Measurements from ENCODE around the gene ZNF554. TPM values are rescaled to one million over a fixed set of nuclear protein-coding genes. Genes with fewer than 3 reads are reported as not detected.
A peak's percentile ranks its signal among the peaks of the same experiment; 100 is the strongest.

Gene ZNF554
- total and polyA plus RNA-seq, 8 donors, result 2.1 to 9.0 (median 8.3) TPM

DNA sequence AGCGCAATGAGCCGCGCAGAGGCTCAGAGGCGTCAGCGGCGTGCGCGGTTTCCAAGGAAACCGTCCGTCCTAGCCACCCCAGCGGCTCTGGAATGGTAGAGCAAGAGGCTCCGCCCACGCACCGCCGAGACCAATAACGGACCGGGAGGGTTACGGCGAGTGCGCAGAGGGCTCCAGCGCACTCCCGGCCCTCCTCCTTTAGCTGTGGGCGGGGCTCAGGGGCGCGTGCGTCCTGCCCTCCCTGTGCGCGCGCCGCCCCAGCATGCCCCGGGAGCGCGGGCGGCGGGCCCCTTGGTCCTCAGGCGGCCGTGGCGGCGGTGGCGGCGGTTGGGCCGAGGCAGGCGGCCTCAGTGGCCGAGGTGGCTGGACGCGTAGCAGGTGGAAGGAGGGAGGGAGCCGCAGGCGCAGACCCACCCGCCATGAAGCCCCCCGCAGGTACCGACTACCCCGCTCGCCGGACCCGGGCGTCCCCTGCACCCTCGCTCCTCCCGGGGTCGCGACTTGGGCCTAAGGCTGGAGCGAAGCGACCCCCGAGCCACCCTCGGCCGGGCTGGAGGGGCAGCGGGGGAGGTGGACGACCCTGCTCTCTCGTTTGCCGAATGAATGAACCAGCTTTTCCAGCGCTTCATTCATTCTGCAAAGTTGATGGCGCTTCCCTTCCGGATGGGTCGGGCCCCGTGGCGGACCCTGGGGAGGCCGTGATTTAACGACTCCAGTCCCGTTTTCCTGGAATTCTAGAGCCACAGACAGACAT lies 34.2 kb upstream of the ZNF554 start, which contains the start of gene THOP1:
Gene THOP1 (plus strand): TSS at position 260 of the 754 bp plus-strand sequence. CDS start 160 bp downstream, at position 420.
- Histone ChIP-seq H3K4me1 (peaks cover 26 to 55% of the 10 kb centered on the region in 2 donors), H3K4me3 (peak within 1 kb of the TSS; percentile 97), H3K27me3 (no peaks in the 10 kb centered on the region), H3K36me3 (peaks cover 0 to 2% of the 10 kb centered on the region in 2 donors), H3K9me3 (no peaks in the 10 kb centered on the region), H3K27ac (peak within 1 kb of the TSS; percentile 39 to 74)
- TF ChIP-seq, protein P1, sequence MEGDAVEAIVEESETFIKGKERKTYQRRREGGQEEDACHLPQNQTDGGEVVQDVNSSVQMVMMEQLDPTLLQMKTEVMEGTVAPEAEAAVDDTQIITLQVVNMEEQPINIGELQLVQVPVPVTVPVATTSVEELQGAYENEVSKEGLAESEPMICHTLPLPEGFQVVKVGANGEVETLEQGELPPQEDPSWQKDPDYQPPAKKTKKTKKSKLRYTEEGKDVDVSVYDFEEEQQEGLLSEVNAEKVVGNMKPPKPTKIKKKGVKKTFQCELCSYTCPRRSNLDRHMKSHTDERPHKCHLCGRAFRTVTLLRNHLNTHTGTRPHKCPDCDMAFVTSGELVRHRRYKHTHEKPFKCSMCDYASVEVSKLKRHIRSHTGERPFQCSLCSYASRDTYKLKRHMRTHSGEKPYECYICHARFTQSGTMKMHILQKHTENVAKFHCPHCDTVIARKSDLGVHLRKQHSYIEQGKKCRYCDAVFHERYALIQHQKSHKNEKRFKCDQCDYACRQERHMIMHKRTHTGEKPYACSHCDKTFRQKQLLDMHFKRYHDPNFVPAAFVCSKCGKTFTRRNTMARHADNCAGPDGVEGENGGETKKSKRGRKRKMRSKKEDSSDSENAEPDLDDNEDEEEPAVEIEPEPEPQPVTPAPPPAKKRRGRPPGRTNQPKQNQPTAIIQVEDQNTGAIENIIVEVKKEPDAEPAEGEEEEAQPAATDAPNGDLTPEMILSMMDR (IDR thresholded peaks at IDR 0.05), result peak in 1 of 2 donors; percentile 20
- ATAC-seq, result peak; percentile 95
- intact Hi-C loops (cut with DNase I), result no loop called here
- peak; percentile 97 to 100 (median 99) for DNase-seq

DNA sequence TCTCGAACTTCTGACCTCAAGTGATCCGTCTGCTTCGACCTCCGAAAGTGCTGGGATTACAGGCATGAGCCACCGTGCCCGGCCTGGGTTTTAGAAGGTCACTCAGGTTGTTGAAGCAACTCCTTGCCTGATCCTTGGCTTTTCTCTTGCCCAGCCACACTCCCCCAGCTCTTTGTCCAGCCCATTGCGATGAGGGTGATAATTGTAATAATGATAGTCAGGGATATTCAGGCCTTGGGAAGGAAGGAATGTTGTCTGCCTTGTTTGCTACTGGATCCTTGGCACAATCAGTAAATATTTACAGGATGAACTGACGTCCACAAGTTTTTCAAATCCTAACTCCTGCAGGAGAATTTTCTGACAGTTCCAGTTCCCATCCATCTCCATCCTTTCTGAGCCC lies 32.6 kb upstream of the ZNF554 start:
- Histone ChIP-seq H3K4me1 (peaks cover 16 to 38% of the 10 kb centered on the region in 2 donors), H3K36me3 (peaks cover 0 to 19% of the 10 kb centered on the region in 2 donors), H3K4me3 (no peak overlapping the region), H3K27ac (no peak overlapping the region), H3K9me3 (no peaks in the 10 kb centered on the region), H3K27me3 (no peaks in the 10 kb centered on the region)
- intact Hi-C loops (cut with DNase I), result no loop called here
- ATAC-seq, result no peak
- DNase-seq, result no peak
- TF ChIP-seq, protein P1 (IDR thresholded peaks at IDR 0.05), result no peak

DNA sequence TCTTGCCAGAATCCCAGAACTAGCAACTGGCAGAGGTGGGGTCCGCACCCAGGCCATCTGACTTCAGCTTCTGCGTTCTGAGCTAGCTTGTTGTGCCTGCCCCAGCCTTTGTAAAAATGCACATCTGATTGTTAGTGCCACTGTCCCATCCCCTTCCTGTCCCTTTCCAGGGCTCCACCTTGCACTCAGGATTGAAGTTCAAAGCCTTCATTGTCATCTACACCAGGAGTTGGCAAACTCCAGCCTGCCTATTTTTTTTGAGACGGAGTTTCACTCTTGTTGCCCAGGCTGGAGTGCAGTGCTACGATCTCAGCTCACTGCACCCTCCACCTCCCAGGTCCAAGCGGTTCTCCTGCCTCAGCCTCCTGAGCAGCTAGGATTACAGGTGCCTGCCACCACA lies 31.4 kb upstream of the ZNF554 start:
- TF ChIP-seq, protein P1 (IDR thresholded peaks at IDR 0.05), result no peak
- intact Hi-C loops (cut with DNase I), result no loop called here
- DNase-seq (no peak), ATAC-seq (no peak)
- H3K27ac ChIP-seq, result no peak overlapping the region
- peaks cover 12 to 33% of the 10 kb centered on the region in 2 donors for H3K4me1 ChIP-seq
- H3K4me3 ChIP-seq, result no peak overlapping the region
- no peaks in the 10 kb centered on the region for H3K9me3 ChIP-seq
- H3K36me3 ChIP-seq, result peaks cover 0 to 27% of the 10 kb centered on the region in 2 donors
- H3K27me3 ChIP-seq, result no peaks in the 10 kb centered on the region

DNA sequence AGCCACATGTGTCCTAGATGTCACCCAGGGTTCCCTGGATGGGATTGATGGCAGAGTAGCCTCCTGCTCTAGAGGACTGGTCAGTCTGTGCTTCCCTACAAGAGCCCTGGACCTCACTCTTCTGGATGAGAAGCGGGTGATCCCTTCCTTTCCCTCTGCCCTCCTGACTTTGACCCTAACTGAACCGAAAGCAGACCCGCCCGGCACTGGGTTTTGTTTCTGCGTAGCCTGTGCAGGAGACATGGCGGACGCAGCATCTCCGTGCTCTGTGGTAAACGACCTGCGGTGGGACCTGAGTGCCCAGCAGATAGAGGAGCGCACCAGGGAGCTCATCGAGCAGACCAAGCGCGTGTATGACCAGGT lies 29.5 kb upstream of the ZNF554 start:
- Histone ChIP-seq H3K9me3 (no peaks in the 10 kb centered on the region), H3K4me3 (no peak overlapping the region), H3K27ac (no peak overlapping the region), H3K4me1 (peaks cover 5 to 15% of the 10 kb centered on the region in 2 donors), H3K36me3 (peaks cover 0 to 45% of the 10 kb centered on the region in 2 donors), H3K27me3 (no peaks in the 10 kb centered on the region)
- intact Hi-C loops (cut with DNase I), result no loop called here
- DNase-seq, result no peak
- no peak for ATAC-seq
- TF ChIP-seq, protein P1 (IDR thresholded peaks at IDR 0.05), result no peak

DNA sequence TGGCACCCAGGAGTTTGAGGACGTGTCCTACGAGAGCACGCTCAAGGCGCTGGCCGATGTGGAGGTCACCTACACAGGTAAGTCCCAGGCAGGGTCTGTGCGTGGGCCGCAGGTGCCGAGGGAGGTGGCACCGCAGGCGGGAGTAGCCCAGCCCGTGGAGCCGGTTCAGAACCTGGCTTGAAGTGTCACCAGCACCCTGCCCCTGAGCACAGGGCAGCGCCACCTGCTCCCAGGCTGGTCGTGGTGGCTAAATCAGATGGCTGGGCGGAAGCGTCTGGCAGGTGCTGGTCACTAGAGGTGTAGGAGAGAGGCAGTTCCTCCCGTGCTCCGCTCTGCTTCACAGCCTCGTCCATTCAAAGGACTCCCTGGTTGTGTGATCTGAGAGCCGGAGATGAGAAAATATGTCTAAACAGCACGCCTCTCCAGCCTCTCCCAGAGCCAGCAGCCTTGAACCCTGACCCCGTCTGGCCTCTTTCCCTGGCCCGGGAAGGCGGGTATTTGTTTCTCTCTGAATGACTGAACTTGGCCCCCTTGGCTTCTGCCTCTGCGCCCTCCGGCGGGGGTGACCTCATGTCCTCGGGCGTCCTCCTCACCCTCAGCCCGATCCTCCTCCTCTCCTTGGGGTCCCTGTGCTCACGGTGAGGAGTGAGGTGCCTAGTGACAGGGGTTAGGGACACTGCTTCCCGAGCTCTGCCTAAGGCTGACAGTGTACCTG lies 29.0 kb upstream of the ZNF554 start:
- Histone ChIP-seq H3K27me3 (no peaks in the 10 kb centered on the region), H3K36me3 (peaks cover 0 to 50% of the 10 kb centered on the region in 2 donors), H3K27ac (no peak overlapping the region), H3K4me1 (peaks cover 5 to 12% of the 10 kb centered on the region in 2 donors), H3K9me3 (no peaks in the 10 kb centered on the region), H3K4me3 (no peak overlapping the region)
- DNase-seq (no peak), ATAC-seq (no peak)
- intact Hi-C loops (cut with DNase I), result no loop called here
- TF ChIP-seq, protein P1 (IDR thresholded peaks at IDR 0.05), result no peak

Measured in left lung (tissue), 10 donors.